Endodermal cell (in vitro differentiated cells): Measurements from ENCODE around the gene LIN7C. TPM values are rescaled to one million over a fixed set of nuclear protein-coding genes. Genes with fewer than 3 reads are reported as not detected.

Experiments
- DNase-seq: peaks from one replicate; pipeline ENCODE4 v3.0.0-alpha.2; 2017
- H3K27ac ChIP-seq: 2 replicates; pipeline ENCODE4 v1.5.1; 2013; ENCODE audit warnings: mild to moderate bottlenecking, low read depth, low read length, moderate library complexity
- H3K27me3 ChIP-seq: 2 replicates; pipeline ENCODE4 v1.6.1; 2013; ENCODE audit warnings: mild to moderate bottlenecking, low read length, moderate library complexity; ENCODE audit not compliant: insufficient read depth, control insufficient read depth, poor library complexity, severe bottlenecking
- H3K36me3 ChIP-seq: 2 replicates; pipeline ENCODE4 v1.7.0; 2013; ENCODE audit warnings: mild to moderate bottlenecking, low read length, moderate library complexity; ENCODE audit not compliant: control insufficient read depth, insufficient read depth
- H3K4me1 ChIP-seq: one replicate; pipeline ENCODE4 v1.7.0; 2013; ENCODE audit warnings: low read length; ENCODE audit not compliant: control insufficient read depth, insufficient read depth
- H3K4me3 ChIP-seq: 2 replicates; pipeline ENCODE4 v1.5.1; 2013; ENCODE audit warnings: mild to moderate bottlenecking, low read length, moderate library complexity
- H3K9ac ChIP-seq: 2 replicates; pipeline ENCODE4 v1.6.1; 2013; ENCODE audit warnings: mild to moderate bottlenecking, low read length, moderate library complexity; ENCODE audit not compliant: poor library complexity, severe bottlenecking; ENCODE audit errors: extremely low read depth
- H3K9me3 ChIP-seq: 2 replicates; pipeline ENCODE4 v1.6.1; 2013; ENCODE audit warnings: mild to moderate bottlenecking, low read length, moderate library complexity; ENCODE audit not compliant: control insufficient read depth
- H3K27ac Mint-ChIP-seq: 2 replicates; pipeline ENCODE4 v1.8.0; 2020; ENCODE audit warnings: mixed read lengths
- H3K27me3 Mint-ChIP-seq: 2 replicates; pipeline ENCODE4 v1.8.0; 2021; ENCODE audit warnings: mild to moderate bottlenecking, mixed read lengths; ENCODE audit not compliant: insufficient read depth
- H3K36me3 Mint-ChIP-seq: 2 replicates; pipeline ENCODE4 v1.8.0; 2020; ENCODE audit warnings: low read depth, mixed read lengths
- H3K4me1 Mint-ChIP-seq: 2 replicates; pipeline ENCODE4 v1.8.0; 2020; ENCODE audit warnings: mixed read lengths
- H3K4me3 Mint-ChIP-seq: 2 replicates; pipeline ENCODE4 v1.8.0; 2020; ENCODE audit warnings: mild to moderate bottlenecking, moderate library complexity, mixed read lengths
- H3K9me3 Mint-ChIP-seq: 2 replicates; pipeline ENCODE4 v1.8.0; 2020; ENCODE audit warnings: mild to moderate bottlenecking, mixed read lengths
- CTCF ChIP-seq: fragments of 200-600 bp; sonication (generic); conservative IDR thresholded peaks from 2 replicates; pipeline ENCODE4 v1.5.0; 2021; ENCODE audit warnings: antibody characterized with exemption, mild to moderate bottlenecking
- WGBS, 2 experiments: methylation state at CpG; one replicate each; pipeline versions ENCODE4 v1.1.5 to v1.1.7; 2013; ENCODE audit warnings: missing lambda C conversion rate in 2 of 2, mixed read lengths in 1 of 2; ENCODE audit not compliant: insufficient coverage in 1 of 2, insufficient read length in 1 of 2; 5-methylcytosine and 5-hydroxymethylcytosine counted together
- total RNA-seq, 2 donors: library from RNA; stranded (reverse); fragmentation: NEBNext Ultra II Directional in 1 of 2; extraction: Animal tissue kit (Norgen Biotek cat#: 25700) in 1 of 2; gene quantifications; 2 replicates in 1 of 2; 3 replicates in 1 of 2; pipeline ENCODE4 v1.2.1, GENCODE V29; 2021

Gene LIN7C
- total RNA-seq, 2 donors from 2014 or later = 28.3 to 39.6 TPM

DNA sequence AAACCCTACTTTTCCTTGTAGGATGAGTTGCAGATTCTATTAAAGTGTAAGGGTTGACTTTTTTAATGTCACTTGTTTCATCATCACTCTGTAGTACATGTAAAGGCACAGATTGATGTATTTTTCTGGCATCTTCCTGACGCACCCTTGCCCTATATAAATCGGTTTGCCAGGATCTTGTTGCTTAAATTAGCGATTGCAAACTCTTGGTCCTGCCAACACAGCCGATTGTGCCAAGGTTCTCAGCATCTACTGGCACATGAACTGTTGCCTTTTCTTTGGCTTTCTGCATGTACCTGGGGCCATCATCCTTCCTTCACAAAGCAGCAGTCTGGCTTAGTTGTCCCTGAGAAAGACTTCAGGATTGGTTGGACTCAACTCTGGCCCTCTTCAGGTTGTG is 7.5 kb upstream of the LIN7C start:
- no peak for DNase-seq

DNA sequence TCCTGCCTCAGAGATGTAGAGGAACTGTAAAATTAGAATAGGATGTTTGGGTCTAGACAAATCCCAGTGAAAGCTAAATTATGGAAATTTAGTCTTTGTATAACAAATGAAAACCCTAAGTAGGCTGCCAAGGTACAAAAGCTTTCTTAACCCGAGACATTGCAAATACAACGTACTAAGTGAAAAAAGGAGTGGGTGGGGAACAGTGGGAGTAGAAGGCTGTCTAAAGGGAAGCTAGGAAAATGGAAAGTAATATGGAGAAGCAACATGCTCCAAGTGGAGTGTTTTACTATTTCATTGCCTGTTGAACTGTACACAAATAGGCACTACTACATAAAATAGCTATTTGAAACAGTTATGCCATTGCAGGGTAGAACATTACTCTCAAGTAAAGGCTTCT is 6.8 kb upstream of the LIN7C start:
- no peak for DNase-seq
- Mint-ChIP-seq H3K36me3 (no peaks in the 10 kb centered on the region), H3K27me3 (peaks cover under 1% of the 10 kb centered on the region), H3K4me1 (peaks cover 12% of the 10 kb centered on the region), H3K4me3 (no peak overlapping the region), H3K27ac (no peak overlapping the region), H3K9me3 (no peaks in the 10 kb centered on the region)
- Histone ChIP-seq H3K9ac (no peak overlapping the region), H3K4me1 (peaks cover 5% of the 10 kb centered on the region), H3K9me3 (no peaks in the 10 kb centered on the region), H3K27me3 (no peaks in the 10 kb centered on the region), H3K27ac (no peak overlapping the region), H3K4me3 (no peak overlapping the region), H3K36me3 (no peaks in the 10 kb centered on the region)
- TF ChIP-seq CTCF = no peak
- WGBS, 2 experiments = 92 to 93% methylated on average over 2 of the region's 2 CpGs

More for the DNA sequence above, 7.5 kb upstream of the LIN7C start:
- H3K4me3 Mint-ChIP-seq = no peak overlapping the region
- H3K27me3 Mint-ChIP-seq = peaks cover 6% of the 10 kb centered on the region
- Histone ChIP-seq H3K4me1 (peaks cover 5% of the 10 kb centered on the region), H3K27me3 (no peaks in the 10 kb centered on the region), H3K27ac (no peak overlapping the region), H3K9me3 (no peaks in the 10 kb centered on the region), H3K9ac (no peak overlapping the region), H3K36me3 (no peaks in the 10 kb centered on the region), H3K4me3 (no peak overlapping the region)
- H3K27ac Mint-ChIP-seq = no peak overlapping the region
- no peak for TF ChIP-seq CTCF
- H3K4me1 Mint-ChIP-seq = peaks cover 12% of the 10 kb centered on the region
- 95 to 98% methylated on average over 4 of the region's 4 CpGs for WGBS, 2 experiments
- no peaks in the 10 kb centered on the region for H3K9me3 Mint-ChIP-seq
- no peaks in the 10 kb centered on the region for H3K36me3 Mint-ChIP-seq

GRCh38 chr11:27512238-27512637 is 5.7 kb upstream of the LIN7C start:
- peaks cover 4% of the 10 kb centered on the region for H3K27me3 Mint-ChIP-seq
- H3K9ac ChIP-seq = no peak overlapping the region
- H3K27ac ChIP-seq = no peak overlapping the region
- H3K36me3 ChIP-seq = no peaks in the 10 kb centered on the region
- no peaks in the 10 kb centered on the region for H3K36me3 Mint-ChIP-seq
- H3K4me3 ChIP-seq = no peak overlapping the region
- TF ChIP-seq CTCF = no peak
- no peaks in the 10 kb centered on the region for H3K9me3 ChIP-seq
- peaks cover 5% of the 10 kb centered on the region for H3K4me1 ChIP-seq
- 75 to 94% methylated on average over 1 to 3 of the region's 3 CpGs for WGBS, 2 experiments
- H3K27me3 ChIP-seq = no peaks in the 10 kb centered on the region
- no peak overlapping the region for H3K27ac Mint-ChIP-seq
- H3K9me3 Mint-ChIP-seq = no peaks in the 10 kb centered on the region
- no peak overlapping the region for H3K4me3 Mint-ChIP-seq
- no peak for DNase-seq
- peaks cover 8% of the 10 kb centered on the region for H3K4me1 Mint-ChIP-seq
